Naive thymus-derived CD4-positive, alpha-beta T cell (primary cell): ENCODE results near the gene ABCA2. TPM values are rescaled to one million over a fixed set of nuclear protein-coding genes. Genes with fewer than 3 reads are reported as not detected.

Experiments
- ATAC-seq: fragments of 150-1000 bp; cut with Tn5 transposase; 2 replicates; pipeline ENCODE4 v1.10.0; 2021; ENCODE audit warnings: mild to moderate bottlenecking, moderate library complexity
- CTCF ChIA-PET: fragments of 350-600 bp; sonication (Branson Sonifier 250); formaldehyde crosslinking; loops from one replicate; lab custom pipeline; 2021; ENCODE audit warnings: antibody characterized with exemption; lab: Charles Lee
- POLR2A ChIA-PET: fragments of 350-600 bp; sonication (Branson Sonifier 250); formaldehyde crosslinking; loops from one replicate; lab custom pipeline; 2021; ENCODE audit warnings: antibody characterized with exemption, inconsistent platforms; lab: Charles Lee
- DNase-seq, 9 donors: peaks; one replicate each; pipeline versions ENCODE4 v3.0.0 to v3.0.0-alpha.2; 2020 to 2022; ENCODE audit warnings: mixed read lengths in 1 of 9
- H3K27ac ChIP-seq: one replicate; pipeline ENCODE4 v1.7.0; 2013; ENCODE audit warnings: mild to moderate bottlenecking, low read depth, low read length, moderate library complexity
- H3K27me3 ChIP-seq, 2 donors: one replicate each; pipeline ENCODE4 v1.7.0; 2013; ENCODE audit warnings: low read length in 2 of 2, mild to moderate bottlenecking in 2 of 2, moderate library complexity in 2 of 2; ENCODE audit not compliant: control insufficient read depth in 2 of 2, insufficient read depth in 2 of 2
- H3K36me3 ChIP-seq, 3 experiments: 1 replicate in 2 of 3; 2 replicates in 1 of 3; pipeline ENCODE4 v1.7.0; 2013; ENCODE audit warnings: low read length in 3 of 3, mild to moderate bottlenecking in 3 of 3, moderate library complexity in 1 of 3; ENCODE audit not compliant: insufficient read depth in 3 of 3, control insufficient read depth in 2 of 3
- H3K4me1 ChIP-seq, 2 donors: one replicate each; pipeline ENCODE4 v1.7.0; 2013; ENCODE audit warnings: low read length in 2 of 2, mild to moderate bottlenecking in 2 of 2, moderate library complexity in 1 of 2; ENCODE audit not compliant: control insufficient read depth in 2 of 2, insufficient read depth in 2 of 2
- H3K4me3 ChIP-seq: 2 replicates; pipeline ENCODE4 v1.7.0; 2013; ENCODE audit warnings: mild to moderate bottlenecking, low read length
- H3K9me3 ChIP-seq, 3 experiments: 1 replicate in 2 of 3; 2 replicates in 1 of 3; pipeline ENCODE4 v1.7.0; 2013; ENCODE audit warnings: low read length in 3 of 3; ENCODE audit not compliant: control insufficient read depth in 2 of 3
- H3K27ac Mint-ChIP-seq, 9 donors: one replicate each; pipeline ENCODE4 v1.8.0; 2020 to 2022; ENCODE audit warnings: mixed read lengths in 9 of 9, mild to moderate bottlenecking in 8 of 9, moderate library complexity in 5 of 9, inconsistent platforms in 2 of 9
- H3K27me3 Mint-ChIP-seq, 5 donors: one replicate each; pipeline ENCODE4 v1.8.0; 2021 to 2022; ENCODE audit warnings: mixed read lengths in 5 of 5, mild to moderate bottlenecking in 1 of 5
- H3K36me3 Mint-ChIP-seq, 5 donors: one replicate each; pipeline ENCODE4 v1.8.0; 2020 to 2022; ENCODE audit warnings: mixed read lengths in 5 of 5, mild to moderate bottlenecking in 3 of 5, inconsistent platforms in 1 of 5
- H3K4me1 Mint-ChIP-seq, 7 donors: one replicate each; pipeline ENCODE4 v1.8.0; 2020 to 2022; ENCODE audit warnings: mixed read lengths in 7 of 7, mild to moderate bottlenecking in 3 of 7, inconsistent platforms in 1 of 7
- H3K4me3 Mint-ChIP-seq, 10 donors: one replicate each; pipeline ENCODE4 v1.8.0; 2020 to 2022; ENCODE audit warnings: mild to moderate bottlenecking in 10 of 10, mixed read lengths in 10 of 10, moderate library complexity in 6 of 10, inconsistent platforms in 2 of 10
- H3K9me3 Mint-ChIP-seq, 11 donors: one replicate each; pipeline ENCODE4 v1.8.0; 2020 to 2022; ENCODE audit warnings: mixed read lengths in 11 of 11, mild to moderate bottlenecking in 4 of 11, inconsistent platforms in 1 of 11, moderate library complexity in 1 of 11
- intact Hi-C, 2 donors: fragments of 100-400 bp; cut with micrococcal nuclease; formaldehyde crosslinking; loops; one replicate each; pipeline ENCODE4 v1.15.1; 2023
- polyA plus RNA-seq, 2 donors: library from polyadenylated mRNA; unstranded; fragments of 300-500 nt; fragmentation: Illumina TruSeq; gene quantifications; one replicate each; pipeline ENCODE4 v1.2.3, GENCODE V29; 2021
- total RNA-seq, 6 experiments: library from RNA in 5 of 6; stranded (reverse) in 5 of 6; gene quantifications; 1 replicate in 5 of 6; 2 replicates in 1 of 6; pipeline ENCODE4 v1.2.3 and lab custom pipeline; 2021 to 2026

Gene ABCA2
- total and polyA plus RNA-seq, 7 experiments from 2014 or later = 1.8 to 112 (median 25.1) TPM

- Mint-ChIP-seq H3K36me3 (peaks cover 0 to 5% (median 0%) of the 10 kb centered on the region in 5 donors), H3K27me3 (no peaks in the 10 kb centered on the region), H3K9me3 (no peaks in the 10 kb centered on the region), H3K4me1 (no peaks in the 10 kb centered on the region), H3K4me3 (no peak overlapping the region), H3K27ac (no peak overlapping the region)
- Histone ChIP-seq H3K27ac (no peak overlapping the region), H3K36me3 (peaks cover 0 to 33% (median 0%) of the 10 kb centered on the region in 3 experiments), H3K27me3 (no peaks in the 10 kb centered on the region), H3K9me3 (no peaks in the 10 kb centered on the region), H3K4me3 (no peak overlapping the region), H3K4me1 (no peaks in the 10 kb centered on the region)
- POLR2A ChIA-PET = no interaction called here
- intact Hi-C loops = no loop called here
- DNase-seq = no peak
- CTCF ChIA-PET = no interaction called here
- ATAC-seq = no peak
These were observed 15.1 kb downstream of the ABCA2 start for GRCh38 chr9:137012694-137013570.

DNA sequence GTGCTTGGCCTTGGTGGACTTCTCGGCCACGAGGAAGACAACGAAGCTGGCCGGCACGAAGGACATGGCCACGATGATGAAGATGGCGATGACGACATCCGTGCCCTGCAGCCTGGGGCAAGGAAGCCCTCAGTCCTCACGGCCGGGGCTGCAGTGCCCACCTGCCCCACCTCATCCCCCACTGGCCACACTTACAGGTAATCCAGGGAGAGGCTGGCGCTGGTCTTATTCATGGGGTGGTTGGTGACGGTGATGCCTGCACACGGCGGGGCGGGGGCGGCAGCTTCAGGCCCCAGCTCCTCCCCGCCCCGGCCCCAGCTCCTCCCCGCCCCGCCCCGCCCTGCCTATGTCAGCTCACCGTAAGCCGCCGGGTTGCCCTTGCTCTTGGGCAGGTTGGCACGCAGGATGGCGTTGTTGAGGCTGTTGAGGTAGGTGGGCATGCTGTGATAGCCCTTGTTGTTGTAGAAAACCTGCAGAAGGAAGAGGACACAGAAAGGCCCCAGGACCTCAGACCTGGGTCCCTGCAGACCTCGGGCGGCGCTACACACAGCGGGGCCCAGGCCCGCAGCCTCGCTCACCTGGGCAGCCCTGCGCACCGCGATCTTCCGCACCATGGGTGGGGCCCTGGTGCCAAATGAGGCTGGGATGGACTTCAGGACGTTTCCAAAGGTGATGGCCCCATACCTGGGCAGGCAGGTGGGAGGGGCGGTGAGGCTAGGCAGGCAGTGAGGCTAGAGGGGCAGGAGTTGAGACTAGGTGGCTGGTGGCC, 15.9 kb downstream of the ABCA2 start:
- H3K4me3 ChIP-seq = no peak overlapping the region
- H3K4me1 Mint-ChIP-seq = no peaks in the 10 kb centered on the region
- peaks cover 0 to 4% (median 0%) of the 10 kb centered on the region in 5 donors for H3K36me3 Mint-ChIP-seq
- H3K4me3 Mint-ChIP-seq = no peak overlapping the region
- intact Hi-C loops = no loop called here
- DNase-seq = no peak
- no peak for ATAC-seq
- H3K27ac ChIP-seq = no peak overlapping the region
- ChIA-PET POLR2A (no interaction called here), CTCF (no interaction called here)
- H3K9me3 Mint-ChIP-seq = no peaks in the 10 kb centered on the region
- H3K27me3 ChIP-seq = no peaks in the 10 kb centered on the region
- H3K27ac Mint-ChIP-seq = no peak overlapping the region
- no peaks in the 10 kb centered on the region for H3K9me3 ChIP-seq
- no peaks in the 10 kb centered on the region for H3K27me3 Mint-ChIP-seq
- H3K4me1 ChIP-seq = no peaks in the 10 kb centered on the region
- H3K36me3 ChIP-seq = peaks cover 0 to 26% (median 0%) of the 10 kb centered on the region in 3 experiments

DNA sequence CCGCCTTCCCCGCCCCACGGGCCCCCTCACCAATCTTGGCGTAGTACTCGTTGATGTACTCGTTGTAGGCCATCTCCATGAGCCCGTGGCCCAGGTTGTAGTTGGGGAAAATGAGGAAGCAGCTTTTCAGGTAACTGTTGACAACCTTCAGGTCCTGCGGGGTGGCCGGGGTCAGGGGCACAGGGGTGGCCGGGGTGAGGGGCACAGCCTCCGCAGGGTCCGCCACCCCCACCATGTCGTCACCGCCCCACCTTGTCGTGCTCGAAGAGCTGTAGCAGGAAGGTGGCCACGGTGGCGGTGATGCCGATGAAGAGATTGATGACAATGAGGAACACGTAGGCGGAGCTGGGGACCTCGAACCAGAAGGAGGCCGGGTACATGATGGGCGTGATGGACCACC, 16.9 kb downstream of the ABCA2 start:
- Histone ChIP-seq H3K4me3 (no peak overlapping the region), H3K9me3 (no peaks in the 10 kb centered on the region), H3K4me1 (no peaks in the 10 kb centered on the region), H3K27me3 (no peaks in the 10 kb centered on the region), H3K36me3 (peaks cover 0 to 16% (median 0%) of the 10 kb centered on the region in 3 experiments), H3K27ac (no peak overlapping the region)
- ChIA-PET CTCF (no interaction called here), POLR2A (interaction anchor here (0.6 kb wide), 1 partner anchor 31 kb away, joined by 3 read pairs; no protein-coding TSS in a partner anchor)
- H3K27ac Mint-ChIP-seq = no peak overlapping the region
- H3K27me3 Mint-ChIP-seq = no peaks in the 10 kb centered on the region
- H3K4me1 Mint-ChIP-seq = no peaks in the 10 kb centered on the region
- no peaks in the 10 kb centered on the region for H3K36me3 Mint-ChIP-seq
- no peaks in the 10 kb centered on the region for H3K9me3 Mint-ChIP-seq
- ATAC-seq = no peak
- no peak overlapping the region for H3K4me3 Mint-ChIP-seq
- intact Hi-C loops = no loop called here
- DNase-seq = no peak

GRCh38 chr9:137009938-137010732, 17.9 kb downstream of the ABCA2 start:
- CTCF ChIA-PET = no interaction called here
- no peaks in the 10 kb centered on the region for H3K36me3 Mint-ChIP-seq
- POLR2A ChIA-PET = interaction anchor here (0.6 kb wide), 1 partner anchor 32 kb away, joined by 3 read pairs; no protein-coding TSS in a partner anchor
- no peak overlapping the region for H3K27ac ChIP-seq
- H3K27me3 Mint-ChIP-seq = no peaks in the 10 kb centered on the region
- H3K4me1 ChIP-seq = no peaks in the 10 kb centered on the region
- no peaks in the 10 kb centered on the region for H3K9me3 ChIP-seq
- peaks cover 0 to 13% (median 0%) of the 10 kb centered on the region in 3 experiments for H3K36me3 ChIP-seq
- intact Hi-C loops = no loop called here
- no peak overlapping the region for H3K4me3 ChIP-seq
- no peaks in the 10 kb centered on the region for H3K9me3 Mint-ChIP-seq
- DNase-seq = no peak
- H3K4me1 Mint-ChIP-seq = no peaks in the 10 kb centered on the region
- H3K27me3 ChIP-seq = no peaks in the 10 kb centered on the region
- H3K27ac Mint-ChIP-seq = no peak overlapping the region
- H3K4me3 Mint-ChIP-seq = no peak overlapping the region
- ATAC-seq = no peak

GRCh38 chr9:137009217-137009616, 18.8 kb downstream of the ABCA2 start:
- no peaks in the 10 kb centered on the region for H3K36me3 Mint-ChIP-seq
- no peak overlapping the region for H3K27ac Mint-ChIP-seq
- Histone ChIP-seq H3K27ac (no peak overlapping the region), H3K36me3 (peaks cover 0 to 4% (median 0%) of the 10 kb centered on the region in 3 experiments), H3K9me3 (no peaks in the 10 kb centered on the region), H3K4me1 (no peaks in the 10 kb centered on the region), H3K27me3 (no peaks in the 10 kb centered on the region), H3K4me3 (no peak overlapping the region)
- DNase-seq (no peak), ATAC-seq (no peak)
- CTCF ChIA-PET = no interaction called here
- no peak overlapping the region for H3K4me3 Mint-ChIP-seq
- no peaks in the 10 kb centered on the region for H3K9me3 Mint-ChIP-seq
- H3K4me1 Mint-ChIP-seq = peaks cover 0 to 3% (median 0%) of the 10 kb centered on the region in 7 donors
- peaks cover 0 to 3% (median 0%) of the 10 kb centered on the region in 5 donors for H3K27me3 Mint-ChIP-seq
- POLR2A ChIA-PET = no interaction called here
- intact Hi-C loops = no loop called here

DNA sequence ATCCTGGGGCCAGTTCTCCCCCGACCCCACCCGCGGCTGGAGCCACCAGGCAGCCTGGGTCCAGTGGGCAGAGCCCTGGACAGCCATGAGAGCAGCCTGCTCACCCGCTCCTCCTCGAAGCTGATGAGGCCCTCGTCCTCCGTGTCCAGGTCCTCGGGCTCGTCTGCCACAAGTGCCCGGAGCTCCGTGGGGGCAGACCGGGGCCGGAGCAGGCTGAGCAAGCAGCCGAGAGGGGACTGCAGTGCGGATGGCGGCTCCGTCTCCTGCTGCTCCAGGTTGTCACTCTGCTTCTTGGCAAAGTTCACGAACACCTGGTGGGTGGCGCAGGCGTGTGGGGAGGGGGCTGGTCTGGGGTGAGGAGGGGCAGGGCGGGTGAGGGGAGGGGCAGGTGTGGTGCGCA, 19.7 kb downstream of the ABCA2 start:
- peaks cover 0 to 3% (median 0%) of the 10 kb centered on the region in 7 donors for H3K4me1 Mint-ChIP-seq
- ATAC-seq (no peak), DNase-seq (no peak)
- no peak overlapping the region for H3K27ac ChIP-seq
- no peaks in the 10 kb centered on the region for H3K36me3 Mint-ChIP-seq
- no peaks in the 10 kb centered on the region for H3K27me3 ChIP-seq
- no peaks in the 10 kb centered on the region for H3K9me3 ChIP-seq
- H3K27ac Mint-ChIP-seq = no peak overlapping the region
- no peak overlapping the region for H3K4me3 Mint-ChIP-seq
- intact Hi-C loops = no loop called here
- H3K27me3 Mint-ChIP-seq = peaks cover 0 to 3% (median 0%) of the 10 kb centered on the region in 5 donors
- no peaks in the 10 kb centered on the region for H3K4me1 ChIP-seq
- H3K4me3 ChIP-seq = no peak overlapping the region
- ChIA-PET POLR2A (no interaction called here), CTCF (no interaction called here)
- H3K36me3 ChIP-seq = peaks cover 0 to 4% (median 0%) of the 10 kb centered on the region in 3 experiments
- no peaks in the 10 kb centered on the region for H3K9me3 Mint-ChIP-seq
